Astrocyte of the spinal cord (primary cell): ENCODE data around the gene RPL15.
"Not testable (repeated sequence)": the region's sequence is repeated elsewhere in the genome, so short reads cannot be mapped to it uniquely, and the experiment has no call there.

Experiments
- DNase-seq: peaks from one replicate; pipeline ENCODE4 v3.0.0; 2011; ENCODE audit warnings: low read depth, low spot score
- H3K4me3 ChIP-seq: 2 replicates; pipeline ENCODE4 v1.5.1; 2011; ENCODE audit warnings: low read depth, mild to moderate bottlenecking, low read length, moderate library complexity
- CTCF ChIP-seq: IDR thresholded peaks from 2 replicates; pipeline ENCODE4 v1.5.1; 2012; ENCODE audit warnings: low read depth, mild to moderate bottlenecking, low read length, inconsistent platforms
- in situ Hi-C: cut with HindIII; loops from 2 replicates; pipeline ENCODE4 v1.10.0; 2017; ENCODE audit warnings: low sequenced_read_pairs

RPL15 gene

GRCh38 chr3:23909341-23909740, 7.6 kb upstream of the RPL15 start:
- no peak for DNase-seq
- H3K4me3 ChIP-seq, result no peak overlapping the region
- in situ Hi-C loops, result no loop called here
- TF ChIP-seq CTCF, result no peak

- in situ Hi-C loops, result no loop called here
- TF ChIP-seq CTCF, result no peak
- H3K4me3 ChIP-seq, result no peak overlapping the region
- no peak for DNase-seq
Observed at GRCh38 chr3:23911397-23911796, 5.5 kb upstream of the RPL15 start.

- DNase-seq, H3K4me3 ChIP-seq, in situ Hi-C loops: not testable (repeated sequence)
Observed at GRCh38 chr3:23912335-23912734, 4.6 kb upstream of the RPL15 start.

- in situ Hi-C loops, result no loop called here
- no peak for DNase-seq
- no peak for TF ChIP-seq CTCF
Observed at GRCh38 chr3:23913182-23913581, 3.8 kb upstream of the RPL15 start.

GRCh38 chr3:23913873-23914743, 2.8 kb upstream of the RPL15 start:
- TF ChIP-seq CTCF, result no peak
- no peak for DNase-seq
- in situ Hi-C loops, result no loop called here
- no peak overlapping the region for H3K4me3 ChIP-seq

More at GRCh38 chr3:23913182-23913581, 3.8 kb upstream of the RPL15 start:
- H3K4me3 ChIP-seq, result no peak overlapping the region

- in situ Hi-C loops, result no loop called here
- no peak for TF ChIP-seq CTCF
- H3K4me3 ChIP-seq, result peak overlapping the region; percentile 98
- DNase-seq, result peak; percentile 76
Observed at GRCh38 chr3:23915537-23916108, 1.3 kb upstream of the RPL15 start.
